Measurements from ENCODE around the gene SEMA4D. TPM values are rescaled to one million over a fixed set of nuclear protein-coding genes. Genes with fewer than 3 reads are reported as not detected.

Gene SEMA4D
- total and polyA plus RNA-seq, 7 donors: 1.4 to 35.1 (median 4.6) TPM

- no peaks in the 10 kb centered on the region for H3K27me3 ChIP-seq
- no peaks in the 10 kb centered on the region for H3K4me1 ChIP-seq
- 96 to 97% methylated on average over 8 of the region's 8 CpGs for WGBS, 2 donors
- DNase-seq: no peak
- H3K27ac ChIP-seq: no peak overlapping the region
- intact Hi-C loops (cut with DNase I): no loop called here
- no peak for TF ChIP-seq POLR2AphosphoS5 (IDR thresholded peaks at IDR 0.05)
- TF ChIP-seq EP300 (IDR thresholded peaks at IDR 0.05): no peak
- TF ChIP-seq CTCF (IDR thresholded peaks at IDR 0.05): no peak
- no peak for TF ChIP-seq POLR2A (IDR thresholded peaks at IDR 0.05)
- H3K4me3 ChIP-seq: no peak overlapping the region
- H3K36me3 ChIP-seq: no peaks in the 10 kb centered on the region
- no peaks in the 10 kb centered on the region for H3K9me3 ChIP-seq
Measured at GRCh38 chr9:89447416-89447815, 50.5 kb downstream of the SEMA4D start.

- DNase-seq: no peak
- Histone ChIP-seq H3K4me1 (no peaks in the 10 kb centered on the region), H3K4me3 (no peak overlapping the region), H3K27me3 (no peaks in the 10 kb centered on the region), H3K9me3 (no peaks in the 10 kb centered on the region), H3K27ac (no peak overlapping the region), H3K36me3 (no peaks in the 10 kb centered on the region)
- intact Hi-C loops (cut with DNase I): no loop called here
- TF ChIP-seq CTCF (IDR thresholded peaks at IDR 0.05): no peak
- TF ChIP-seq POLR2AphosphoS5 (IDR thresholded peaks at IDR 0.05): no peak
- no peak for TF ChIP-seq POLR2A (IDR thresholded peaks at IDR 0.05)
- no peak for TF ChIP-seq EP300 (IDR thresholded peaks at IDR 0.05)
- 90 to 92% methylated on average over 8 of the region's 8 CpGs for WGBS, 2 donors
Measured at GRCh38 chr9:89446961-89447310, 51.0 kb downstream of the SEMA4D start.

GRCh38 chr9:89446261-89446960, 51.5 kb downstream of the SEMA4D start:
- intact Hi-C loops (cut with DNase I): no loop called here
- WGBS, 2 donors: 88 to 91% methylated on average over 13 of the region's 13 CpGs
- no peaks in the 10 kb centered on the region for H3K27me3 ChIP-seq
- H3K36me3 ChIP-seq: no peaks in the 10 kb centered on the region
- no peak for DNase-seq
- H3K27ac ChIP-seq: no peak overlapping the region
- TF ChIP-seq POLR2A (IDR thresholded peaks at IDR 0.05) (no peak), POLR2AphosphoS5 (IDR thresholded peaks at IDR 0.05) (no peak)
- H3K9me3 ChIP-seq: no peaks in the 10 kb centered on the region
- no peak overlapping the region for H3K4me3 ChIP-seq
- no peaks in the 10 kb centered on the region for H3K4me1 ChIP-seq

GRCh38 chr9:89445801-89446251, 52.1 kb downstream of the SEMA4D start:
- no peak for DNase-seq
- H3K27me3 ChIP-seq: no peaks in the 10 kb centered on the region
- no peak overlapping the region for H3K4me3 ChIP-seq
- TF ChIP-seq CTCF (IDR thresholded peaks at IDR 0.05): no peak
- no peak for TF ChIP-seq EP300 (IDR thresholded peaks at IDR 0.05)
- TF ChIP-seq POLR2AphosphoS5 (IDR thresholded peaks at IDR 0.05): no peak
- TF ChIP-seq POLR2A (IDR thresholded peaks at IDR 0.05): no peak
- no peaks in the 10 kb centered on the region for H3K9me3 ChIP-seq
- H3K27ac ChIP-seq: no peak overlapping the region
- H3K36me3 ChIP-seq: no peaks in the 10 kb centered on the region
- WGBS, 2 donors: 89 to 90% methylated on average over 8 of the region's 8 CpGs
- intact Hi-C loops (cut with DNase I): no loop called here
- no peaks in the 10 kb centered on the region for H3K4me1 ChIP-seq

- no peaks in the 10 kb centered on the region for H3K27me3 ChIP-seq
- DNase-seq: no peak
- no peaks in the 10 kb centered on the region for H3K9me3 ChIP-seq
- no peak overlapping the region for H3K27ac ChIP-seq
- H3K4me3 ChIP-seq: no peak overlapping the region
- no peaks in the 10 kb centered on the region for H3K36me3 ChIP-seq
- TF ChIP-seq CTCF (IDR thresholded peaks at IDR 0.05) (no peak), EP300 (IDR thresholded peaks at IDR 0.05) (no peak), POLR2A (IDR thresholded peaks at IDR 0.05) (no peak)
- no peaks in the 10 kb centered on the region for H3K4me1 ChIP-seq
- intact Hi-C loops (cut with DNase I): no loop called here
- WGBS, 2 donors: 87 to 89% methylated on average over 16 of the region's 16 CpGs
Measured at GRCh38 chr9:89444925-89445765, 52.8 kb downstream of the SEMA4D start.
